HG03025 (cell line): ENCODE results near the gene UNC119B.

ENCODE experiments used
- ATAC-seq: cut with Tn5 transposase; IDR thresholded peaks from one replicate; pipeline ENCODE4 v1.9.1; 2021; ENCODE audit warnings: mild to moderate bottlenecking, moderate library complexity; ENCODE audit not compliant: unreplicated experiment, low FRiP score

UNC119B gene

GRCh38 chr12:120687578-120688289, 22.5 kb upstream of the UNC119B start:
- ATAC-seq = no peak

GRCh38 chr12:120688527-120689071, 21.7 kb upstream of the UNC119B start:
- no peak for ATAC-seq

GRCh38 chr12:120689397-120690082, 20.7 kb upstream of the UNC119B start:
- no peak for ATAC-seq

- ATAC-seq = no peak
Measured at GRCh38 chr12:120690083-120690450, 20.2 kb upstream of the UNC119B start.

- ATAC-seq = no peak
Measured at GRCh38 chr12:120690978-120691377, 19.3 kb upstream of the UNC119B start.

- no peak for ATAC-seq
Measured at GRCh38 chr12:120692524-120693033, 17.7 kb upstream of the UNC119B start.

- no peak for ATAC-seq
Measured at GRCh38 chr12:120693848-120694247, 16.4 kb upstream of the UNC119B start.

GRCh38 chr12:120696626-120697025, 13.6 kb upstream of the UNC119B start:
- ATAC-seq = no peak

GRCh38 chr12:120697344-120697743, 12.9 kb upstream of the UNC119B start:
- ATAC-seq = no peak

GRCh38 chr12:120698665-120699064, 11.6 kb upstream of the UNC119B start:
- ATAC-seq = no peak

GRCh38 chr12:120699553-120699952, 10.7 kb upstream of the UNC119B start:
- ATAC-seq = no peak

- no peak for ATAC-seq
Measured at GRCh38 chr12:120700886-120701285, 9.4 kb upstream of the UNC119B start.

GRCh38 chr12:120702637-120703036, 7.6 kb upstream of the UNC119B start:
- ATAC-seq = no peak

GRCh38 chr12:120703311-120703942, 6.8 kb upstream of the UNC119B start:
- ATAC-seq = no peak

GRCh38 chr12:120705618-120706017, 4.6 kb upstream of the UNC119B start:
- ATAC-seq = no peak

- ATAC-seq = no peak
Measured at GRCh38 chr12:120706029-120706428, 4.2 kb upstream of the UNC119B start.

GRCh38 chr12:120708651-120709050, 1.6 kb upstream of the UNC119B start:
- no peak for ATAC-seq

- ATAC-seq = peak; percentile 18
Measured at GRCh38 chr12:120710805-120711296, 593 bp downstream of the UNC119B start.

- ATAC-seq = no peak
Measured at GRCh38 chr12:120711411-120711810, 1.2 kb downstream of the UNC119B start.

- no peak for ATAC-seq
Measured at GRCh38 chr12:120712610-120713009, 2.4 kb downstream of the UNC119B start.

GRCh38 chr12:120713861-120714482, 3.7 kb downstream of the UNC119B start:
- no peak for ATAC-seq
